SK-N-SH treated with all-trans-retinoic acid at 6 μM for 48 hours (cell line): ENCODE results near the gene NHLRC2.

Experiments used
- ATAC-seq: fragments of 200-7000 bp; cut with Tn5 transposase; 3 replicates; pipeline ENCODE4 v1.9.1; 2020; ENCODE audit warnings: mild to moderate bottlenecking, moderate library complexity
- ARNTL ChIP-seq: fragments of 450-650 bp; formaldehyde crosslinking; IDR thresholded peaks from 2 replicates; pipeline ENCODE4 v1.5.0; 2020; ENCODE audit warnings: low read depth, mild to moderate bottlenecking, moderate library complexity, borderline replicate concordance
- BACH2 ChIP-seq: fragments of 250-450 bp; sonication (Bioruptor Pico); IDR thresholded peaks from 2 replicates; pipeline ENCODE4 v1.9.0; 2021; ENCODE audit warnings: mild to moderate bottlenecking, borderline replicate concordance
- CREB5 ChIP-seq: fragments of 250-450 bp; sonication (Bioruptor Pico); IDR thresholded peaks from 2 replicates; pipeline ENCODE4 v1.5.1; 2020; ENCODE audit warnings: low read depth, mild to moderate bottlenecking, moderate library complexity
- CSRNP3 ChIP-seq: fragments of 250-450 bp; sonication (Bioruptor Pico); IDR thresholded peaks from 2 replicates; pipeline ENCODE4 v1.5.1; 2021; ENCODE audit warnings: mild to moderate bottlenecking, moderate library complexity
- ESRRG ChIP-seq: fragments of 250-450 bp; sonication (Bioruptor Pico); IDR thresholded peaks from 2 replicates; pipeline ENCODE4 v1.6.1; 2021; ENCODE audit warnings: mild to moderate bottlenecking
- GLIS3 ChIP-seq: fragments of 250-450 bp; sonication (Bioruptor Pico); IDR thresholded peaks from 2 replicates; pipeline ENCODE4 v1.5.0; 2020; ENCODE audit warnings: mild to moderate bottlenecking, moderate library complexity
- ISL1 ChIP-seq: fragments of 250-450 bp; sonication (Bioruptor Pico); IDR thresholded peaks from 2 replicates; pipeline ENCODE4 v2.1.2; 2022; ENCODE audit warnings: mild to moderate bottlenecking, moderate library complexity
- PATZ1 ChIP-seq: fragments of 250-450 bp; sonication (Bioruptor Pico); IDR thresholded peaks from 2 replicates; pipeline ENCODE4 v1.8.0; 2020; ENCODE audit warnings: mild to moderate bottlenecking, moderate library complexity, borderline replicate concordance
- POU6F1 ChIP-seq: fragments of 250-450 bp; sonication (Bioruptor Pico); IDR thresholded peaks from 2 replicates; pipeline ENCODE4 v1.8.0; 2021; ENCODE audit warnings: low read depth, mild to moderate bottlenecking, moderate library complexity, borderline replicate concordance
- PPARA ChIP-seq: fragments of 250-450 bp; sonication (Bioruptor Pico); IDR thresholded peaks from 2 replicates; pipeline ENCODE4 v1.5.0; 2020; ENCODE audit warnings: mild to moderate bottlenecking, borderline replicate concordance
- RARB ChIP-seq: fragments of 250-450 bp; sonication (Bioruptor Pico); IDR thresholded peaks from 2 replicates; pipeline ENCODE4 v1.8.0; 2021; ENCODE audit warnings: mild to moderate bottlenecking, moderate library complexity
- TCF4 ChIP-seq: fragments of 250-450 bp; sonication (Bioruptor Pico); IDR thresholded peaks from 2 replicates; pipeline ENCODE4 v1.8.0; 2021; ENCODE audit warnings: mild to moderate bottlenecking, moderate library complexity, borderline replicate concordance
- TOX ChIP-seq: fragments of 250-450 bp; sonication (Bioruptor Pico); IDR thresholded peaks from 2 replicates; pipeline ENCODE4 v1.8.0; 2021; ENCODE audit warnings: mild to moderate bottlenecking, moderate library complexity, borderline replicate concordance
- TSHZ2 ChIP-seq: fragments of 250-450 bp; sonication (Bioruptor Pico); IDR thresholded peaks from 2 replicates; pipeline ENCODE4 v1.5.0; 2020; ENCODE audit warnings: mild to moderate bottlenecking, moderate library complexity
- ZC3H10 ChIP-seq: fragments of 250-450 bp; sonication (Bioruptor Pico); IDR thresholded peaks from 2 replicates; pipeline ENCODE4 v1.5.1; 2021; ENCODE audit warnings: mild to moderate bottlenecking, moderate library complexity
- ZNF565 ChIP-seq: fragments of 450-650 bp; formaldehyde crosslinking; conservative IDR thresholded peaks from 2 replicates; pipeline ENCODE4 v1.5.0; 2020; ENCODE audit warnings: low read depth, mild to moderate bottlenecking, moderate library complexity
- ZNF70 ChIP-seq: fragments of 450-650 bp; formaldehyde crosslinking; IDR thresholded peaks from 2 replicates; pipeline ENCODE4 v1.5.0; 2020; ENCODE audit warnings: mild to moderate bottlenecking, moderate library complexity
- ZNF8 ChIP-seq: fragments of 450-650 bp; formaldehyde crosslinking; IDR thresholded peaks from 2 replicates; pipeline ENCODE4 v1.5.0; 2020; ENCODE audit warnings: mild to moderate bottlenecking, moderate library complexity

Gene NHLRC2

GRCh38 chr10:113930482-113931057, 76.1 kb downstream of the NHLRC2 start (continued):
- TF ChIP-seq CSRNP3 (CRISPR knock-in tag) (no peak), BACH2 (CRISPR knock-in tag) (no peak)

- no peak for TF ChIP-seq TOX (CRISPR knock-in tag)
- TF ChIP-seq ESRRG (CRISPR knock-in tag) = no peak
- TF ChIP-seq CSRNP3 (CRISPR knock-in tag) = no peak
- TF ChIP-seq PPARA (CRISPR knock-in tag) = no peak
- no peak for TF ChIP-seq ZC3H10 (CRISPR knock-in tag)
- no peak for TF ChIP-seq RARB (CRISPR knock-in tag)
- no peak for TF ChIP-seq ISL1 (CRISPR knock-in tag)
- TF ChIP-seq POU6F1 (CRISPR knock-in tag) = no peak
- no peak for TF ChIP-seq CREB5
- TF ChIP-seq ZNF8 (CRISPR knock-in tag) = no peak
- TF ChIP-seq ZNF565 (CRISPR knock-in tag) = no peak
- no peak for TF ChIP-seq ZNF70 (CRISPR knock-in tag)
- no peak for TF ChIP-seq ARNTL (CRISPR knock-in tag)
- TF ChIP-seq BACH2 (CRISPR knock-in tag) = no peak
- no peak for TF ChIP-seq GLIS3 (CRISPR knock-in tag)
- no peak for ATAC-seq
Measured at GRCh38 chr10:113932854-113933253, 78.4 kb downstream of the NHLRC2 start.

- no peak for ATAC-seq
- TF ChIP-seq TSHZ2 (CRISPR knock-in tag) = no peak
- no peak for TF ChIP-seq ISL1 (CRISPR knock-in tag)
- no peak for TF ChIP-seq PATZ1 (CRISPR knock-in tag)
- no peak for TF ChIP-seq ARNTL (CRISPR knock-in tag)
- no peak for TF ChIP-seq CSRNP3 (CRISPR knock-in tag)
- no peak for TF ChIP-seq GLIS3 (CRISPR knock-in tag)
- no peak for TF ChIP-seq ZNF70 (CRISPR knock-in tag)
- TF ChIP-seq PPARA (CRISPR knock-in tag) = no peak
- TF ChIP-seq TCF4 = no peak
- TF ChIP-seq ESRRG (CRISPR knock-in tag) = no peak
- no peak for TF ChIP-seq ZNF565 (CRISPR knock-in tag)
- TF ChIP-seq ZNF8 (CRISPR knock-in tag) = no peak
- TF ChIP-seq RARB (CRISPR knock-in tag) = no peak
Measured at GRCh38 chr10:113933894-113934532, 79.6 kb downstream of the NHLRC2 start.
